Cardiac muscle cell (in vitro differentiated cells and primary cell): ENCODE results near the gene ID2. TPM values are rescaled to one million over a fixed set of nuclear protein-coding genes. Genes with fewer than 3 reads are reported as not detected.

ENCODE experiments used
- DNase-seq, 2 donors: peaks; one replicate each; pipeline versions ENCODE4 v3.0.0 to v3.0.0-alpha.2; 2010 to 2017; ENCODE audit warnings: low read depth in 1 of 2, low spot score in 1 of 2
- H3K27ac ChIP-seq: fragments of 200-600 bp; sonication (generic); 2 replicates; pipeline ENCODE4 v1.5.1; 2016
- H3K27me3 ChIP-seq: fragments of 200-600 bp; sonication (generic); 2 replicates; pipeline ENCODE4 v1.6.0; 2016; ENCODE audit warnings: control low read depth
- H3K36me3 ChIP-seq: fragments of 200-600 bp; sonication (generic); 2 replicates; pipeline ENCODE4 v1.5.1; 2016; ENCODE audit warnings: control low read depth
- H3K4me1 ChIP-seq: fragments of 200-600 bp; sonication (generic); 2 replicates; pipeline ENCODE4 v1.8.1; 2017; ENCODE audit warnings: low read depth, mild to moderate bottlenecking, mixed run types
- H3K4me3 ChIP-seq: fragments of 200-600 bp; sonication (generic); 2 replicates; pipeline ENCODE4 v1.5.1; 2016; ENCODE audit warnings: mild to moderate bottlenecking
- H3K9me3 ChIP-seq: fragments of 200-600 bp; sonication (generic); 2 replicates; pipeline ENCODE4 v1.5.1; 2017; ENCODE audit warnings: low read depth, mild to moderate bottlenecking, control low read depth
- polyA plus RNA-seq: library from polyadenylated mRNA; unstranded; fragments of >200 nt; fragmentation: Nextera tagmentation; extraction: Ambion mirVana; gene quantifications from 2 replicates; pipeline ENCODE4 v1.2.1, GENCODE V29; 2016
- total RNA-seq: library from RNA; depleted of rRNA; stranded (reverse); fragments of >200 nt; gene quantifications from 2 replicates; pipeline ENCODE4 v1.2.3, GENCODE V29; 2016
- TF ChIP-seq, protein P1 (sequence below): IDR thresholded peaks from 2 replicates; pipeline ENCODE4 v1.5.1; 2012; ENCODE audit warnings: low read depth, mild to moderate bottlenecking, low read length

The ID2 gene
- total and polyA plus RNA-seq, 2 experiments from 2014 or later, result 409 to 780 TPM

DNA sequence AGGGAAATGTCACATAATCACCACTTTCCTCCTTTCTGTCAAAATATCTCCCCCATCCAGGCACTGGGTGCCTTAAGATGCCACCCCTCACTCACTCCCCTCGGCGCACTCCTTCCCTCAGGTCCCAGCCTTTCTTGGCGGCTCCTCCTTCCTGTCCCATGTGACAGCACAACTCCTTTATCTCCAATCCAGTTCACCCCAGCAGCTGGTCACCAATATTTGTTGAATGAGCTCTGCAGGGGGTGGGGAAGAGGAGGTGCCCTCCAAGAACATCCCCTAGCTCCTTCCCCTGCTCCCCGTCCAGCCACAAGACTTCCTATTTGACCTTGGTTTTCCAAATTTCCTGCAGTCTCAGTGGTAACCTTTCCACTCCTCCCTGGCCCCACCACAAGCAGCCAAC, 31.6 kb upstream of the ID2 start:
- H3K4me1 ChIP-seq, result no peaks in the 10 kb centered on the region
- TF ChIP-seq, protein P1, sequence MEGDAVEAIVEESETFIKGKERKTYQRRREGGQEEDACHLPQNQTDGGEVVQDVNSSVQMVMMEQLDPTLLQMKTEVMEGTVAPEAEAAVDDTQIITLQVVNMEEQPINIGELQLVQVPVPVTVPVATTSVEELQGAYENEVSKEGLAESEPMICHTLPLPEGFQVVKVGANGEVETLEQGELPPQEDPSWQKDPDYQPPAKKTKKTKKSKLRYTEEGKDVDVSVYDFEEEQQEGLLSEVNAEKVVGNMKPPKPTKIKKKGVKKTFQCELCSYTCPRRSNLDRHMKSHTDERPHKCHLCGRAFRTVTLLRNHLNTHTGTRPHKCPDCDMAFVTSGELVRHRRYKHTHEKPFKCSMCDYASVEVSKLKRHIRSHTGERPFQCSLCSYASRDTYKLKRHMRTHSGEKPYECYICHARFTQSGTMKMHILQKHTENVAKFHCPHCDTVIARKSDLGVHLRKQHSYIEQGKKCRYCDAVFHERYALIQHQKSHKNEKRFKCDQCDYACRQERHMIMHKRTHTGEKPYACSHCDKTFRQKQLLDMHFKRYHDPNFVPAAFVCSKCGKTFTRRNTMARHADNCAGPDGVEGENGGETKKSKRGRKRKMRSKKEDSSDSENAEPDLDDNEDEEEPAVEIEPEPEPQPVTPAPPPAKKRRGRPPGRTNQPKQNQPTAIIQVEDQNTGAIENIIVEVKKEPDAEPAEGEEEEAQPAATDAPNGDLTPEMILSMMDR, result no peak
- H3K27ac ChIP-seq, result no peak overlapping the region
- H3K4me3 ChIP-seq, result no peak overlapping the region
- no peaks in the 10 kb centered on the region for H3K9me3 ChIP-seq
- H3K36me3 ChIP-seq, result no peaks in the 10 kb centered on the region
- no peaks in the 10 kb centered on the region for H3K27me3 ChIP-seq
- DNase-seq, result no peak

- Histone ChIP-seq H3K4me3 (no peak overlapping the region), H3K9me3 (no peaks in the 10 kb centered on the region), H3K27ac (no peak overlapping the region), H3K27me3 (no peaks in the 10 kb centered on the region), H3K36me3 (no peaks in the 10 kb centered on the region), H3K4me1 (peaks cover 8% of the 10 kb centered on the region)
- TF ChIP-seq, protein P1, result no peak
- DNase-seq, result no peak
Observed at GRCh38 chr2:8652774-8653426, 29.0 kb upstream of the ID2 start.

GRCh38 chr2:8653485-8653884, 28.4 kb upstream of the ID2 start:
- H3K36me3 ChIP-seq, result no peaks in the 10 kb centered on the region
- H3K9me3 ChIP-seq, result no peaks in the 10 kb centered on the region
- H3K27ac ChIP-seq, result no peak overlapping the region
- H3K4me3 ChIP-seq, result no peak overlapping the region
- TF ChIP-seq, protein P1, result no peak
- peaks cover 8% of the 10 kb centered on the region for H3K4me1 ChIP-seq
- no peak for DNase-seq
- no peaks in the 10 kb centered on the region for H3K27me3 ChIP-seq

- H3K4me3 ChIP-seq, result no peak overlapping the region
- no peaks in the 10 kb centered on the region for H3K36me3 ChIP-seq
- H3K27ac ChIP-seq, result no peak overlapping the region
- no peaks in the 10 kb centered on the region for H3K9me3 ChIP-seq
- TF ChIP-seq, protein P1, result no peak
- no peaks in the 10 kb centered on the region for H3K27me3 ChIP-seq
- DNase-seq, result no peak
- H3K4me1 ChIP-seq, result peaks cover 8% of the 10 kb centered on the region
Observed at GRCh38 chr2:8654041-8654440, 27.8 kb upstream of the ID2 start.

DNA sequence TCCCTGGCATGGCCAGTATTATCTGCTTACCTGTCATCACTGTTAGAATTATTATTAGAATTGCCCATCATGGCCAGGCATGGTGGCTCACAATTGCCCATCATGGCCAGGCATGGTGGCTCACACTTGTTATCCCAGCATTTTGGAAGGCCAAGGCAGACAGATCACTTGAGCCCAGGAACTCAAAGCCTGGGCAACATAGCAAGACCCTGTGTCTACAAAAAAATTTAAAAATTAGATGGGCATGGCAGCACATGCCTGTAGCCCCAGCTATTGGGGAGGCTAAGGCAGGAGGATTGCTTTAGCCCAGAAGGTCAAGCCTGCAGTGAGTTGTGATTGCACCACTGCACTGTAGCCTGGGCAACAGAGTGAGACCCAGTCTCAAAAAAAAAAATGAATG, 27.4 kb upstream of the ID2 start:
- DNase-seq, result no peak
- Histone ChIP-seq H3K36me3 (no peaks in the 10 kb centered on the region), H3K4me3 (no peak overlapping the region), H3K27me3 (no peaks in the 10 kb centered on the region), H3K4me1 (peaks cover 8% of the 10 kb centered on the region), H3K27ac (no peak overlapping the region), H3K9me3 (no peaks in the 10 kb centered on the region)
- TF ChIP-seq, protein P1, result no peak
